Keratinocyte (primary cell): ENCODE measurements around the gene C3orf70.

Experiments used
- EZH2 ChIP-seq: IDR thresholded peaks from one replicate; pipeline ENCODE4 v1.6.1; 2012; ENCODE audit warnings: inconsistent platforms, mild to moderate bottlenecking, low read length, moderate library complexity
- TF ChIP-seq, protein P1 (sequence below), 3 experiments: IDR thresholded peaks in 1 of 3; conservative IDR thresholded peaks in 1 of 3; optimal IDR thresholded peaks in 1 of 3; 2 replicates in 2 of 3; 3 replicates in 1 of 3; pipeline versions ENCODE3 to v1.5.1; 2011; ENCODE audit warnings: low read length in 3 of 3, mild to moderate bottlenecking in 3 of 3, moderate library complexity in 2 of 3, control low read depth in 1 of 3, inconsistent platforms in 1 of 3; ENCODE audit not compliant: insufficient read depth in 2 of 3; ENCODE audit errors: extremely low read depth in 1 of 3

DNA sequence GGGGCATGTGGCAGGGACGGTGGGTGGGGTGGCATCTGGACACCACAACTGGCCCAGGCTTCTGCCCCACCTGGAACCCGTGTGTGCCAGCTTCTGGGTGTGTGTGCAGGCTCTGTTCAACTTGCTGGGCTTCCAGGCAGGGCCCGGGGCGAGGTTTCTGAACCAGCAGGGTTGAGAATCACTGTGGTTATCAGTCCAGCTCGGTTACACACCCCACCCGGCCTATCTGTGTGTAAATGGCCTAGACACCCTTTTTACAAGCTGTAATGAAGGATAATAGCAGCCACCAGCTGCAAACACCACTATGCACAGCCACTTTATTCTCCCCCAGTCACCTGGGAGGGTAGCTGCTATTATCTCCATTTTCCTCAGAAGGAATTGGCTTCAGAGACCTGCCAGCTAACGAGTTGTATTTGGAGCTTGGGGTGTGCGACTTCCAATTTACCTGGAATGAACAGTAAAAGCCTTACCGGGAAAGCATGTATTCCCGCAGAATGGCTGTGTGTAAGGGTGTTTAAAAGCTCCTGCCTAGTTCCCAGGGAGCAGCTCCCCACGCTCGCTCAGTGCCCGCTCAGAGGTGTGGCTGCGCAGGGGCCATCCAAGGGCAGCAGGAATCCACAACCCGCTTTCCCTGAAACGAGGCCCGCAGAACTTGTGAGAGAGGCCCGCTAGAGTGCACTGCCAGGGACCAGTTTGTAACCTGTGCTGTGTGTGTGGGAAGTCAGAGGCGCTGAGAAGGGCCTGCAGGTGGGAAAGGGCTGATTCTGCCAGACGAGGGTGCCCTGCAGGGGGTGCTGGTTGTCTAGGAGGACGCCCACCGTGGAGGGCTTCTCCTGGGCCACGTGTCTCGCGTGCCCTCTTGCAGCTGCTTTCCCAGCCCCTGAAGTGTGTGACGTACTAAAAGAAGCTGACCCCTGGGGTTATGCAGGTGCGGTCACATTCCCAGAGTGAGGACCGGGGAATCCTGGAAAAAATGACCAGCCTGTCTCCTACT, 83.5 kb downstream of the C3orf70 start:
- TF ChIP-seq, protein P1, sequence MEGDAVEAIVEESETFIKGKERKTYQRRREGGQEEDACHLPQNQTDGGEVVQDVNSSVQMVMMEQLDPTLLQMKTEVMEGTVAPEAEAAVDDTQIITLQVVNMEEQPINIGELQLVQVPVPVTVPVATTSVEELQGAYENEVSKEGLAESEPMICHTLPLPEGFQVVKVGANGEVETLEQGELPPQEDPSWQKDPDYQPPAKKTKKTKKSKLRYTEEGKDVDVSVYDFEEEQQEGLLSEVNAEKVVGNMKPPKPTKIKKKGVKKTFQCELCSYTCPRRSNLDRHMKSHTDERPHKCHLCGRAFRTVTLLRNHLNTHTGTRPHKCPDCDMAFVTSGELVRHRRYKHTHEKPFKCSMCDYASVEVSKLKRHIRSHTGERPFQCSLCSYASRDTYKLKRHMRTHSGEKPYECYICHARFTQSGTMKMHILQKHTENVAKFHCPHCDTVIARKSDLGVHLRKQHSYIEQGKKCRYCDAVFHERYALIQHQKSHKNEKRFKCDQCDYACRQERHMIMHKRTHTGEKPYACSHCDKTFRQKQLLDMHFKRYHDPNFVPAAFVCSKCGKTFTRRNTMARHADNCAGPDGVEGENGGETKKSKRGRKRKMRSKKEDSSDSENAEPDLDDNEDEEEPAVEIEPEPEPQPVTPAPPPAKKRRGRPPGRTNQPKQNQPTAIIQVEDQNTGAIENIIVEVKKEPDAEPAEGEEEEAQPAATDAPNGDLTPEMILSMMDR (optimal IDR thresholded peaks at IDR 0.05 in 1 of 3, IDR thresholded peaks at IDR 0.05 in 1 of 3, conservative IDR thresholded peaks at IDR 0.05 in 1 of 3; ENCODE audit: extremely low read depth in 1 of 3, insufficient read depth in 2 of 3, low read length in 3 of 3), result no peak
- no peak for TF ChIP-seq EZH2
